Measurements from ENCODE around the gene MYH14. TPM values are rescaled to one million over a fixed set of nuclear protein-coding genes. Genes with fewer than 3 reads are reported as not detected.

The MYH14 gene
- total and polyA plus RNA-seq, 9 of the 15 experiments (the other 6 are each of a cell fraction or from before 2014, with no cell fraction given) = 0.04 to 0.86 (median 0.19) TPM; not detected in 2

DNA sequence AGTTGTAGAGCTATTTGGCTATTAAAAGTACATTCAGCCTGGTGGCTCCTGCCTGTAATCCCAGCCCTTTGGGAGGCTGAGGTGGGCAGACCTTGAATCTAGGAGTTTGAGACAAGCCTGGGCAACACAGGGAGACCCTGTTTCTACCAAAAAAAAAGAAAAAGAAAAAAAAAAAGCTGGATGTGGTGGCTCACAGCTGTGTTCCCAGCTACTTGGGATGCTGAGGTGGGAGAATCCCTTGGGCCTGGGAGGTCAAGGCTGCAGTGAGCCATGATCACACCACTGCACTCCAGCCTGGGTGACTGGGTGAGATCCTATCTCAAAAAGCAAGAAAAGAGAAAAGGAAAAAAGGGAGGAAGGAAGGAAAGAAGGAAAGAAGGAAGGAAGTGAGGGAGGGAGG is 30.7 kb upstream of the MYH14 start (continued):
- TF ChIP-seq ZNF695 (CRISPR knock-in tag; IDR thresholded peaks at IDR 0.05) (no peak), TBP (optimal IDR thresholded peaks at IDR 0.05; ENCODE audit: low read depth, low read length) (no peak), MAFK (IDR thresholded peaks at IDR 0.05; ENCODE audit: low read length) (no peak)

DNA sequence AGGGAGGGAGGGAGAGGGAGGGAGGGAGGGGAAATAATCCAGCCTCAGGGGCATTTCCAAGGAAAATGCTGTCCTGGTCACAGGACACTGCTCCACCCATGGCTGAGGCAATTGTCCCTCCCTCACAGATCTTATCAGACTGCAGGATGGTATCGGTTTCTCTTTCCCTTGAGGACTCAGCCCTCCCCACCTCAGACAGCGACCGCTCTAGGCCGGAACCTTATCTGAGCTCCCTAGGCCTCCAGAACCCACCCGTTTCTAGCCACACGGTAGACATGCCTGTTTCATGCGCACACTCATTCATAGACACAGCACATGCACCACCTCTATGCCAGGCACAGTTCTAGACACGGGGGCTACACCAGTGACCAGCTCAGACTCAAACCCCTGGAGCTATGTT is 30.3 kb upstream of the MYH14 start:
- 1% methylated on average over 8 of the region's 8 CpGs for WGBS (ENCODE audit: insufficient coverage, low coverage, missing lambda C conversion rate)
- CTCF ChIA-PET (ENCODE audit: low intra/inter-chr PET ratio) = no interaction called here
- Histone ChIP-seq H3K27me3 (ENCODE audit: control insufficient read depth in 2 of 2, insufficient read depth in 2 of 2, low read length in 2 of 2) (0 out of 5 replicates have a peak, but pooled peaks cover 0 to 4% of the 10 kb centered on the region in 2 experiments), H3K4me1 (replicated peaks in 1 of 2; ENCODE audit: control insufficient read depth in 2 of 2, insufficient read depth in 2 of 2, low read length in 2 of 2) (peaks cover 3% of the 10 kb centered on the region in 2 experiments; a peak in 4 of 5 replicates), H4K20me1 (replicated peaks; ENCODE audit: control insufficient read depth, insufficient read depth, low read length) (no peaks in the 10 kb centered on the region), H3K4me3 (no peak overlapping the region), H3K27ac (ENCODE audit: extremely low read depth, low read depth, low read length) (no peak overlapping the region), H3K9ac (ENCODE audit: insufficient read depth in 1 of 2, low read depth in 2 of 2, low read length in 2 of 2) (peak overlapping the region in 1 of 2 experiments; percentile 65; a peak in 1 of 4 replicates), H2AFZ (ENCODE audit: low read depth, low read length) (no peak overlapping the region), H3K79me2 (ENCODE audit: control insufficient read depth, insufficient read depth, low read length) (no peaks in the 10 kb centered on the region), H3K4me2 (ENCODE audit: insufficient read depth, low read length) (peak overlapping the region; percentile 12; the same call in 1 of the 2 replicates), H3K9me3 (replicated peaks; ENCODE audit: control insufficient read depth, insufficient read depth, low read depth, low read length) (no peaks in the 10 kb centered on the region), H3K9me1 (ENCODE audit: control insufficient read depth, insufficient read depth, low read length) (no peaks in the 10 kb centered on the region), H3K36me3 (ENCODE audit: control insufficient read depth, insufficient read depth, low read length) (no peaks in the 10 kb centered on the region)
- intact Hi-C loops (cut with micrococcal nuclease) = no loop called here
- peak in 2 of 4 experiments; percentile 5 to 14 for DNase-seq (ENCODE audit: extremely low read depth in 1 of 4, low spot score in 3 of 4)
- FAIRE-seq = no peak
- POLR2A ChIA-PET = interaction anchor here (0.7 to 1.3 kb wide), 2 partner anchors 8 to 89 kb away, joined by 3 to 4 read pairs; no protein-coding TSS in a partner anchor
- ATAC-seq = peak; percentile 68
- BruUV-seq (replicated peaks) = no TSS peak
- in situ Hi-C loops (cut with MboI) = no loop called here
- no peak for TF ChIP-seq RBM22 (IDR thresholded peaks at IDR 0.05; ENCODE audit: low read depth, low read length, poor library complexity, severe bottlenecking)
- TF ChIP-seq, protein P1, sequence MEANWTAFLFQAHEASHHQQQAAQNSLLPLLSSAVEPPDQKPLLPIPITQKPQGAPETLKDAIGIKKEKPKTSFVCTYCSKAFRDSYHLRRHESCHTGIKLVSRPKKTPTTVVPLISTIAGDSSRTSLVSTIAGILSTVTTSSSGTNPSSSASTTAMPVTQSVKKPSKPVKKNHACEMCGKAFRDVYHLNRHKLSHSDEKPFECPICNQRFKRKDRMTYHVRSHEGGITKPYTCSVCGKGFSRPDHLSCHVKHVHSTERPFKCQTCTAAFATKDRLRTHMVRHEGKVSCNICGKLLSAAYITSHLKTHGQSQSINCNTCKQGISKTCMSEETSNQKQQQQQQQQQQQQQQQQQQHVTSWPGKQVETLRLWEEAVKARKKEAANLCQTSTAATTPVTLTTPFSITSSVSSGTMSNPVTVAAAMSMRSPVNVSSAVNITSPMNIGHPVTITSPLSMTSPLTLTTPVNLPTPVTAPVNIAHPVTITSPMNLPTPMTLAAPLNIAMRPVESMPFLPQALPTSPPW (CRISPR knock-in tag; IDR thresholded peaks at IDR 0.05) = peak; percentile 54; the same call in 1 of the 2 replicates
- no peak for TF ChIP-seq RBM25 (IDR thresholded peaks at IDR 0.05; ENCODE audit: low read depth, low read length, severe bottlenecking)
- TF ChIP-seq ZFP36 (IDR thresholded peaks at IDR 0.05; ENCODE audit: low read depth, low read length, partially characterized antibody) = no peak
- no peak for TF ChIP-seq CBX5 (IDR thresholded peaks at IDR 0.05; ENCODE audit: borderline replicate concordance, low read depth)
- TF ChIP-seq ELF1 (tag; IDR thresholded peaks at IDR 0.05) = peak; percentile 29; the same call in 1 of the 2 replicates
- peak; percentile 18; the same call in 1 of the 2 replicates for TF ChIP-seq KLF16 (IDR thresholded peaks at IDR 0.05)
- TF ChIP-seq NRF1 (conservative IDR thresholded peaks at IDR 0.05 in 1 of 2, IDR thresholded peaks at IDR 0.05 in 1 of 2) = peak; percentile 47 to 56
- no peak for TF ChIP-seq ZNF785 (CRISPR knock-in tag; IDR thresholded peaks at IDR 0.05)
- TF ChIP-seq, protein P2, sequence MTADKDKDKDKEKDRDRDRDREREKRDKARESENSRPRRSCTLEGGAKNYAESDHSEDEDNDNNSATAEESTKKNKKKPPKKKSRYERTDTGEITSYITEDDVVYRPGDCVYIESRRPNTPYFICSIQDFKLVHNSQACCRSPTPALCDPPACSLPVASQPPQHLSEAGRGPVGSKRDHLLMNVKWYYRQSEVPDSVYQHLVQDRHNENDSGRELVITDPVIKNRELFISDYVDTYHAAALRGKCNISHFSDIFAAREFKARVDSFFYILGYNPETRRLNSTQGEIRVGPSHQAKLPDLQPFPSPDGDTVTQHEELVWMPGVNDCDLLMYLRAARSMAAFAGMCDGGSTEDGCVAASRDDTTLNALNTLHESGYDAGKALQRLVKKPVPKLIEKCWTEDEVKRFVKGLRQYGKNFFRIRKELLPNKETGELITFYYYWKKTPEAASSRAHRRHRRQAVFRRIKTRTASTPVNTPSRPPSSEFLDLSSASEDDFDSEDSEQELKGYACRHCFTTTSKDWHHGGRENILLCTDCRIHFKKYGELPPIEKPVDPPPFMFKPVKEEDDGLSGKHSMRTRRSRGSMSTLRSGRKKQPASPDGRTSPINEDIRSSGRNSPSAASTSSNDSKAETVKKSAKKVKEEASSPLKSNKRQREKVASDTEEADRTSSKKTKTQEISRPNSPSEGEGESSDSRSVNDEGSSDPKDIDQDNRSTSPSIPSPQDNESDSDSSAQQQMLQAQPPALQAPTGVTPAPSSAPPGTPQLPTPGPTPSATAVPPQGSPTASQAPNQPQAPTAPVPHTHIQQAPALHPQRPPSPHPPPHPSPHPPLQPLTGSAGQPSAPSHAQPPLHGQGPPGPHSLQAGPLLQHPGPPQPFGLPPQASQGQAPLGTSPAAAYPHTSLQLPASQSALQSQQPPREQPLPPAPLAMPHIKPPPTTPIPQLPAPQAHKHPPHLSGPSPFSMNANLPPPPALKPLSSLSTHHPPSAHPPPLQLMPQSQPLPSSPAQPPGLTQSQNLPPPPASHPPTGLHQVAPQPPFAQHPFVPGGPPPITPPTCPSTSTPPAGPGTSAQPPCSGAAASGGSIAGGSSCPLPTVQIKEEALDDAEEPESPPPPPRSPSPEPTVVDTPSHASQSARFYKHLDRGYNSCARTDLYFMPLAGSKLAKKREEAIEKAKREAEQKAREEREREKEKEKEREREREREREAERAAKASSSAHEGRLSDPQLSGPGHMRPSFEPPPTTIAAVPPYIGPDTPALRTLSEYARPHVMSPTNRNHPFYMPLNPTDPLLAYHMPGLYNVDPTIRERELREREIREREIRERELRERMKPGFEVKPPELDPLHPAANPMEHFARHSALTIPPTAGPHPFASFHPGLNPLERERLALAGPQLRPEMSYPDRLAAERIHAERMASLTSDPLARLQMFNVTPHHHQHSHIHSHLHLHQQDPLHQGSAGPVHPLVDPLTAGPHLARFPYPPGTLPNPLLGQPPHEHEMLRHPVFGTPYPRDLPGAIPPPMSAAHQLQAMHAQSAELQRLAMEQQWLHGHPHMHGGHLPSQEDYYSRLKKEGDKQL (CRISPR knock-in tag; IDR thresholded peaks at IDR 0.05; ENCODE audit: borderline replicate concordance) = no peak

Data from K562 (cell line).